DOHH2 (cell line): ENCODE results near the gene DNAJC21.

Source experiments
- H3F3A ChIP-seq: fragments of 200-600 bp; sonication (generic), shearing (Covaris generic); 2 replicates; pipeline ENCODE4 v1.6.0; 2016; ENCODE audit warnings: antibody characterized with exemption, mild to moderate bottlenecking; ENCODE audit not compliant: control insufficient read depth, insufficient read depth
- H3K27ac ChIP-seq: fragments of 200-600 bp; sonication (generic); 2 replicates; pipeline ENCODE4 v1.5.1; 2014; ENCODE audit warnings: low read depth, mild to moderate bottlenecking, low read length, moderate library complexity
- H3K27me3 ChIP-seq: fragments of 200-600 bp; sonication (generic); 2 replicates; pipeline ENCODE4 v1.6.1; 2014; ENCODE audit warnings: mild to moderate bottlenecking, low read length, mixed read lengths; ENCODE audit not compliant: control insufficient read depth
- H3K36me3 ChIP-seq: fragments of 200-600 bp; sonication (generic); 2 replicates; pipeline ENCODE4 v1.6.1; 2014; ENCODE audit warnings: mild to moderate bottlenecking, low read length, moderate library complexity, mixed read lengths; ENCODE audit not compliant: control insufficient read depth
- H3K4me1 ChIP-seq: fragments of 200-600 bp; sonication (generic); 2 replicates; pipeline ENCODE4 v1.6.1; 2014; ENCODE audit warnings: mild to moderate bottlenecking, low read length, mixed read lengths; ENCODE audit not compliant: control insufficient read depth
- H3K4me2 ChIP-seq: fragments of 200-600 bp; sonication (generic); 2 replicates; pipeline ENCODE4 v1.6.0; 2014; ENCODE audit warnings: mild to moderate bottlenecking, low read length, moderate library complexity
- H3K4me3 ChIP-seq: fragments of 200-600 bp; sonication (generic); 2 replicates; pipeline ENCODE4 v1.5.1; 2014; ENCODE audit warnings: mild to moderate bottlenecking, low read length, mixed read lengths
- H3K79me2 ChIP-seq: fragments of 200-600 bp; sonication (generic); 2 replicates; pipeline ENCODE4 v1.6.1; 2014; ENCODE audit warnings: mild to moderate bottlenecking, low read length, mixed read lengths; ENCODE audit not compliant: control insufficient read depth
- H3K9me2 ChIP-seq: fragments of 200-600 bp; sonication (generic); replicated peaks from 2 replicates; pipeline ENCODE4 v1.6.1; 2014; ENCODE audit warnings: mild to moderate bottlenecking, low read length, mixed read lengths; ENCODE audit not compliant: control insufficient read depth
- H3K9me3 ChIP-seq: fragments of 200-600 bp; sonication (generic); 2 replicates; pipeline ENCODE4 v1.6.1; 2014; ENCODE audit warnings: antibody characterized with exemption, low read length, mixed read lengths; ENCODE audit not compliant: control insufficient read depth, insufficient read depth
- H4K20me1 ChIP-seq: fragments of 200-600 bp; sonication (generic); 2 replicates; pipeline ENCODE4 v1.6.0; 2014; ENCODE audit warnings: low read depth, mild to moderate bottlenecking, antibody characterized with exemption, low read length, moderate library complexity; ENCODE audit not compliant: control insufficient read depth, insufficient read depth
- EZH2phosphoT487 ChIP-seq: fragments of 200-600 bp; sonication (generic); IDR thresholded peaks from 2 replicates; pipeline ENCODE4 v1.6.1; 2017; ENCODE audit warnings: borderline replicate concordance, mild to moderate bottlenecking, antibody characterized with exemption, low read length, moderate library complexity, mixed read lengths
- TF ChIP-seq, protein P1 (sequence below): fragments of 200-600 bp; sonication (generic); IDR thresholded peaks from one replicate; pipeline ENCODE4 v1.5.1; 2014; ENCODE audit warnings: antibody characterized with exemption, mild to moderate bottlenecking, low read depth, low read length; ENCODE audit not compliant: poor library complexity, severe bottlenecking

Gene DNAJC21

DNA sequence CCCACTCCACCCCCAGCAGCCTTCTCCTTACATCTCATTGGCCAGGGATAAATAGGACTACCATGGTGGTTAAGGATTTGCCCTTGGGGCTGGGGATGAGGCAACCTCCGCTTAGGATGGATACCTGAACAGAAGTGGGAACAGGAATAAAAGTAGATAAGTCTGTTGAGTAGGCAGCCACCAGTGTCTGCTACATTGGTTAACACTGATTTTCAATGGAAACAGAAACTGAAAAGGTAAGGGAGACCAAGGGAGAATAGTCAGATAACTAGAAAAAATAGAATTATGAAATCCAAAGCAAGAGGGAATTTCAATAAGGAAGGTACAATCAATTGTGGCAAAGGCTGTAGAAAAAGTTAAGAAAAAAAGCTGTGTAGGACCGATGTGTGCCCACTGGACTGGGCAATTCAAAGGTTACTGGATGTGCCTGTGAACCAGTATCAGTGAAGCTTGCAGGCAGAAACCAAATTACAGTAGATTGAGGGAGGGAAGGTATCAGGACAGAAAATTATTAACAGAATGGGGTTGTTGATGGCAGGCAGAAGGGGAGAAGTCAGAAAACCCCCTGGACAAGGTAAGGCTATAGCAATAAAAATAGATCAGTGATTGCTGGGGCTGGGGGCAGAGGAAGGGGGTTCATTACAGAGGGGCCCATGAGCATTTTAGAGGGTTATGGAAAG, 48.7 kb downstream of the DNAJC21 start:
- Histone ChIP-seq H3K4me3 (no peak overlapping the region), H3K36me3 (no peaks in the 10 kb centered on the region), H3K27me3 (no peaks in the 10 kb centered on the region), H3K27ac (no peak overlapping the region), H3F3A (no peaks in the 10 kb centered on the region), H4K20me1 (no peaks in the 10 kb centered on the region), H3K9me2 (no peaks in the 10 kb centered on the region), H3K79me2 (no peaks in the 10 kb centered on the region), H3K4me2 (no peak overlapping the region), H3K9me3 (no peaks in the 10 kb centered on the region), H3K4me1 (no peaks in the 10 kb centered on the region)
- no peak for TF ChIP-seq EZH2phosphoT487
- TF ChIP-seq, protein P1, sequence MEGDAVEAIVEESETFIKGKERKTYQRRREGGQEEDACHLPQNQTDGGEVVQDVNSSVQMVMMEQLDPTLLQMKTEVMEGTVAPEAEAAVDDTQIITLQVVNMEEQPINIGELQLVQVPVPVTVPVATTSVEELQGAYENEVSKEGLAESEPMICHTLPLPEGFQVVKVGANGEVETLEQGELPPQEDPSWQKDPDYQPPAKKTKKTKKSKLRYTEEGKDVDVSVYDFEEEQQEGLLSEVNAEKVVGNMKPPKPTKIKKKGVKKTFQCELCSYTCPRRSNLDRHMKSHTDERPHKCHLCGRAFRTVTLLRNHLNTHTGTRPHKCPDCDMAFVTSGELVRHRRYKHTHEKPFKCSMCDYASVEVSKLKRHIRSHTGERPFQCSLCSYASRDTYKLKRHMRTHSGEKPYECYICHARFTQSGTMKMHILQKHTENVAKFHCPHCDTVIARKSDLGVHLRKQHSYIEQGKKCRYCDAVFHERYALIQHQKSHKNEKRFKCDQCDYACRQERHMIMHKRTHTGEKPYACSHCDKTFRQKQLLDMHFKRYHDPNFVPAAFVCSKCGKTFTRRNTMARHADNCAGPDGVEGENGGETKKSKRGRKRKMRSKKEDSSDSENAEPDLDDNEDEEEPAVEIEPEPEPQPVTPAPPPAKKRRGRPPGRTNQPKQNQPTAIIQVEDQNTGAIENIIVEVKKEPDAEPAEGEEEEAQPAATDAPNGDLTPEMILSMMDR: no peak

DNA sequence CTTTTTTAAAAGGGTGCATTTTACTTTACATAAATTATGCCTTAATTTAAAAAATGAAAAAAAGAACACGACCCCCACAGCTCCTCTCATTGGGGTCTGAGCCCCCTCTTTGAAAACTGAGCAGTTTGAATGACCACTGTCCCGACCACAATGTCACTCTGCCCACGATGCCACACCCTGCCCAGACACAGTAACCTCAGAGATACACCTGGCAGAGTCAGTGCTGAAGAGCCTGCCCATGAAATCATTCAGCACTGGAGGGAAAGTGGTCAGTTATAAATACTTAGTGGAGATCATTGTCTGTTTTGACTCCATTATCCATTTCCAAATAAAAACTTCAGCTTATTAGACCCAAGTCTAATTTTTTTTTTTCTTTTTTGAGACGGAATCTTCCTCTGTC, 49.3 kb downstream of the DNAJC21 start:
- Histone ChIP-seq H3K4me2 (no peak overlapping the region), H3K4me3 (no peak overlapping the region), H3K36me3 (no peaks in the 10 kb centered on the region), H3K27ac (no peak overlapping the region), H3K27me3 (no peaks in the 10 kb centered on the region), H3F3A (no peaks in the 10 kb centered on the region), H3K79me2 (no peaks in the 10 kb centered on the region), H3K9me3 (no peaks in the 10 kb centered on the region), H4K20me1 (no peaks in the 10 kb centered on the region), H3K4me1 (no peaks in the 10 kb centered on the region), H3K9me2 (no peaks in the 10 kb centered on the region)
- TF ChIP-seq, protein P1: no peak
- no peak for TF ChIP-seq EZH2phosphoT487

DNA sequence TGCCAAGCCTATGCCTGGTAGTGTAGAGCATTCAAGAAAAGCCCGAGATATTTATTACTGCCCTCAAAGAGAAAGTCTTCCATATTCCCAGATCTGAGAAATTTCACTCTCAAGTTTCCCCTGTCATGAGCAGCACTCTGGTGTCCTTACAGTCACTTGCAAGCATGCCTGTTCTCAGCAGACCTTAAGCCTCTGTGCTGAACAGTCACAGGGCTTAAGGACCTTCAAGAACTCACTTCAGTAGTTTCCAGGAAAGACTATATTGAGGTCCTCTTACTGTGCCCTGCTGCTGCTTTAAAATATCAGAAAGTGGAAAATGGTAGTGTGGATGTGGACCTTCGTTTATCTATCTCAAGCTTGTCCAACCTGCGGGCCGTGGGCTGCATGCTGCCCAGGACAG, 53.5 kb downstream of the DNAJC21 start:
- no peak overlapping the region for H3K4me3 ChIP-seq
- H4K20me1 ChIP-seq: no peaks in the 10 kb centered on the region
- H3F3A ChIP-seq: no peaks in the 10 kb centered on the region
- no peaks in the 10 kb centered on the region for H3K27me3 ChIP-seq
- TF ChIP-seq EZH2phosphoT487: no peak
- TF ChIP-seq, protein P1: no peak
- H3K9me3 ChIP-seq: peaks cover 16% of the 10 kb centered on the region; the same call in 1 of the 2 replicates
- H3K9me2 ChIP-seq: no peaks in the 10 kb centered on the region
- no peak overlapping the region for H3K4me2 ChIP-seq
- H3K79me2 ChIP-seq: no peaks in the 10 kb centered on the region
- no peak overlapping the region for H3K27ac ChIP-seq
- H3K4me1 ChIP-seq: no peaks in the 10 kb centered on the region
- no peaks in the 10 kb centered on the region for H3K36me3 ChIP-seq
